CD4-positive, CD25-positive, alpha-beta regulatory T cell (primary cell): ENCODE data around the gene STIP1. TPM values are rescaled to one million over a fixed set of nuclear protein-coding genes. Genes with fewer than 3 reads are reported as not detected.

Source experiments
- ATAC-seq, 2 donors: fragments of 150-1000 bp; cut with Tn5 transposase; one replicate each; pipeline ENCODE4 v1.10.0; 2021; ENCODE audit warnings: low read depth in 2 of 2, moderate number of reproducible peaks in 2 of 2, moderate library complexity in 1 of 2
- DNase-seq, 3 donors: peaks; one replicate each; pipeline versions ENCODE4 v3.0.0 to v3.0.0-alpha.2; 2012 to 2022; ENCODE audit warnings: mixed read lengths in 1 of 3
- H3K27ac ChIP-seq: one replicate; pipeline ENCODE4 v1.7.0; 2013; ENCODE audit warnings: mild to moderate bottlenecking, low read length; ENCODE audit not compliant: insufficient read depth, poor library complexity, severe bottlenecking
- H3K27me3 ChIP-seq: one replicate; pipeline ENCODE4 v1.7.0; 2013; ENCODE audit warnings: low read length; ENCODE audit not compliant: control insufficient read depth, insufficient read depth
- H3K36me3 ChIP-seq: one replicate; pipeline ENCODE4 v1.7.0; 2013; ENCODE audit warnings: mild to moderate bottlenecking, low read length, moderate library complexity; ENCODE audit not compliant: control insufficient read depth, insufficient read depth
- H3K4me1 ChIP-seq: 2 replicates; pipeline ENCODE4 v1.7.0; 2013; ENCODE audit warnings: mild to moderate bottlenecking, low read length; ENCODE audit not compliant: insufficient read depth, control insufficient read depth, poor library complexity, severe bottlenecking
- H3K4me3 ChIP-seq: one replicate; pipeline ENCODE4 v1.7.0; 2013; ENCODE audit warnings: low read depth, mild to moderate bottlenecking, low read length, moderate library complexity
- H3K9me3 ChIP-seq, 2 experiments: 1 replicate in 1 of 2; 2 replicates in 1 of 2; pipeline ENCODE4 v1.7.0; 2013; ENCODE audit warnings: low read length in 2 of 2, mild to moderate bottlenecking in 1 of 2, moderate library complexity in 1 of 2; ENCODE audit not compliant: control insufficient read depth in 2 of 2
- H3K27ac Mint-ChIP-seq, 3 donors: one replicate each; pipeline ENCODE4 v1.8.0; 2020 to 2022; ENCODE audit warnings: mild to moderate bottlenecking in 3 of 3, mixed read lengths in 3 of 3, moderate library complexity in 2 of 3
- H3K27me3 Mint-ChIP-seq: one replicate; pipeline ENCODE4 v1.8.0; 2022; ENCODE audit warnings: mild to moderate bottlenecking, mixed read lengths
- H3K36me3 Mint-ChIP-seq: one replicate; pipeline ENCODE4 v1.8.0; 2020; ENCODE audit warnings: mixed read lengths
- H3K4me1 Mint-ChIP-seq, 4 donors: one replicate each; pipeline ENCODE4 v1.8.0; 2020 to 2022; ENCODE audit warnings: mixed read lengths in 4 of 4, mild to moderate bottlenecking in 1 of 4
- H3K4me3 Mint-ChIP-seq, 4 donors: one replicate each; pipeline ENCODE4 v1.8.0; 2020 to 2022; ENCODE audit warnings: mild to moderate bottlenecking in 4 of 4, mixed read lengths in 4 of 4, moderate library complexity in 3 of 4
- H3K9me3 Mint-ChIP-seq, 7 donors: one replicate each; pipeline ENCODE4 v1.8.0; 2020 to 2022; ENCODE audit warnings: mixed read lengths in 7 of 7, mild to moderate bottlenecking in 3 of 7, moderate library complexity in 2 of 7
- polyA plus RNA-seq, 4 donors: library from polyadenylated mRNA; unstranded; fragments of 300-500 nt; fragmentation: Illumina TruSeq; gene quantifications; one replicate each; pipeline ENCODE4 v1.2.3, GENCODE V29; 2021
- total RNA-seq: library from RNA; stranded (reverse); gene quantifications from one replicate; pipeline ENCODE4 v1.2.3, GENCODE V29; 2022

Gene STIP1
- total and polyA plus RNA-seq, 5 donors from 2014 or later, result 57.8 to 72.3 (median 64.1) TPM

- peak overlapping the region; percentile 86 for H3K27ac ChIP-seq
- Mint-ChIP-seq H3K4me3 (peak overlapping the region; percentile 89 to 98 (median 92)), H3K36me3 (no peaks in the 10 kb centered on the region), H3K27me3 (no peaks in the 10 kb centered on the region), H3K9me3 (no peaks in the 10 kb centered on the region), H3K4me1 (peaks cover 0 to 61% (median 36%) of the 10 kb centered on the region in 4 donors), H3K27ac (peak overlapping the region; percentile 53 to 87 (median 65))
- no peaks in the 10 kb centered on the region for H3K9me3 ChIP-seq
- no peaks in the 10 kb centered on the region for H3K36me3 ChIP-seq
- DNase-seq (no peak), ATAC-seq (no peak)
- no peaks in the 10 kb centered on the region for H3K27me3 ChIP-seq
- H3K4me3 ChIP-seq, result no peak overlapping the region
- H3K4me1 ChIP-seq, result peaks cover 60% of the 10 kb centered on the region
Measured at GRCh38 chr11:64229090-64229743, 43.2 kb downstream of the STIP1 start.

GRCh38 chr11:64229744-64230170 is 43.8 kb downstream of the STIP1 start:
- Mint-ChIP-seq H3K36me3 (no peaks in the 10 kb centered on the region), H3K9me3 (no peaks in the 10 kb centered on the region), H3K4me3 (peak overlapping the region; percentile 89 to 98 (median 92)), H3K27me3 (no peaks in the 10 kb centered on the region), H3K4me1 (peaks cover 0 to 61% (median 35%) of the 10 kb centered on the region in 4 donors), H3K27ac (peak overlapping the region; percentile 87 to 93 (median 91))
- peak overlapping the region; percentile 86 for H3K27ac ChIP-seq
- peak overlapping the region; percentile 42 for H3K4me3 ChIP-seq
- H3K36me3 ChIP-seq, result no peaks in the 10 kb centered on the region
- H3K9me3 ChIP-seq, result no peaks in the 10 kb centered on the region
- H3K27me3 ChIP-seq, result no peaks in the 10 kb centered on the region
- no peak for ATAC-seq
- peaks cover 58% of the 10 kb centered on the region for H3K4me1 ChIP-seq
- DNase-seq, result no peak

GRCh38 chr11:64230171-64230984 is 44.4 kb downstream of the STIP1 start, which contains the start of gene DNAJC4:
DNAJC4 (plus strand) TSS chr11:64230548; CDS start chr11:64230855, 307 bp downstream.
- H3K4me3 Mint-ChIP-seq, result peak within 1 kb of the TSS; percentile 89 to 98 (median 92)
- Histone ChIP-seq H3K9me3 (no peaks in the 10 kb centered on the region), H3K27ac (peak within 1 kb of the TSS; percentile 86), H3K4me1 (peaks cover 57% of the 10 kb centered on the region), H3K36me3 (no peaks in the 10 kb centered on the region), H3K27me3 (no peaks in the 10 kb centered on the region), H3K4me3 (peak within 1 kb of the TSS; percentile 42)
- ATAC-seq, result peak; percentile 53 to 61
- no peaks in the 10 kb centered on the region for H3K27me3 Mint-ChIP-seq
- H3K36me3 Mint-ChIP-seq, result no peaks in the 10 kb centered on the region
- peaks cover 0 to 60% (median 35%) of the 10 kb centered on the region in 4 donors for H3K4me1 Mint-ChIP-seq
- no peaks in the 10 kb centered on the region for H3K9me3 Mint-ChIP-seq
- peak within 1 kb of the TSS; percentile 87 to 93 (median 91) for H3K27ac Mint-ChIP-seq
- DNase-seq, result peak; percentile 88 to 93 (median 90)

DNA sequence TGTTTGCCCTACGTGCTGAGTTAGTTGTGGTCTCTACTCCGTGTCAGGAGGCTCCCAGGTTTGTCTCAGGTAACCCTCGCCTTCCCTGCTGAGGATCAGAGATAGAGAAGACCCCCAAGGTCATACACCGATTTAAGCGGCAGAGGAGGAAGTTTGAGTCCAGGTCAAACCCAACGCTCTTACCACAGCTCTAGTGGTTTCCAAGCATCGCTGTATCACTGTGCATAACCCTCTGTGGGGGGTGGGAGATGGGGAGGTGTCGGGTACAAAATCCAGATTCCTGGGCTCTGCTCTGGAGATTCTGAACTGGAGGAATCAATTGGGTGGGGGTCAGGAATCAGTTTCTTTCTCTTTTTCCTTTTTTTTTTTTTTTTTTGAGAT is 45.0 kb downstream of the STIP1 start:
- Histone ChIP-seq H3K4me3 (no peak overlapping the region), H3K27me3 (no peaks in the 10 kb centered on the region), H3K36me3 (no peaks in the 10 kb centered on the region), H3K27ac (peak overlapping the region; percentile 86), H3K4me1 (peaks cover 56% of the 10 kb centered on the region), H3K9me3 (no peaks in the 10 kb centered on the region)
- ATAC-seq (no peak), DNase-seq (no peak)
- Mint-ChIP-seq H3K4me1 (peaks cover 0 to 63% (median 37%) of the 10 kb centered on the region in 4 donors), H3K27ac (peak overlapping the region; percentile 87 to 93 (median 89)), H3K4me3 (peak overlapping the region; percentile 89 to 98 (median 92)), H3K36me3 (no peaks in the 10 kb centered on the region), H3K27me3 (no peaks in the 10 kb centered on the region), H3K9me3 (no peaks in the 10 kb centered on the region)

DNA sequence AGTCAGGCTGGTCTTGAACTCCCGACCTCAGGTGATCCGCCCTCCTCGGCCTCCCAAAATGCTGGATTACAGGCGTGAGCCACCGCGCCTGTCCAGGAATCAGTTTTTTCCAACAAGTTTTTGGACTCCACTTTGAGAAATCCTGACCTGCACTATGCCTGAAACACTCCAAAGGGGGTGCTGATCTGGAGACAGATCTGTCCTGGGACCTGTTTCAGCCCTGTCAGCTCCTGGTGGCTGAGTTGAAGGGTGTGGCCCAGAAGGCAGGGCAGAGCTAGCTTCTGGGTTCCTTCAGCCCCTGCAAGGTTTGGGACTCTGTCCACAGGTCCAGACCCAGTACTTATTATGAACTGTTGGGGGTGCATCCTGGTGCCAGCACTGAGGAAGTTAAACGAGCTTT is 45.6 kb downstream of the STIP1 start:
- Mint-ChIP-seq H3K27me3 (no peaks in the 10 kb centered on the region), H3K9me3 (no peaks in the 10 kb centered on the region), H3K27ac (peak overlapping the region; percentile 87 to 92 (median 88)), H3K4me1 (peaks cover 0 to 63% (median 37%) of the 10 kb centered on the region in 4 donors), H3K36me3 (no peaks in the 10 kb centered on the region), H3K4me3 (peak overlapping the region; percentile 89 to 95 (median 92))
- Histone ChIP-seq H3K27me3 (no peaks in the 10 kb centered on the region), H3K9me3 (no peaks in the 10 kb centered on the region), H3K27ac (peak overlapping the region; percentile 86), H3K4me1 (peaks cover 52% of the 10 kb centered on the region), H3K4me3 (no peak overlapping the region), H3K36me3 (no peaks in the 10 kb centered on the region)
- DNase-seq, result no peak
- ATAC-seq, result no peak

GRCh38 chr11:64232182-64232966 is 46.4 kb downstream of the STIP1 start:
- H3K36me3 Mint-ChIP-seq, result no peaks in the 10 kb centered on the region
- no peak for ATAC-seq

DNA sequence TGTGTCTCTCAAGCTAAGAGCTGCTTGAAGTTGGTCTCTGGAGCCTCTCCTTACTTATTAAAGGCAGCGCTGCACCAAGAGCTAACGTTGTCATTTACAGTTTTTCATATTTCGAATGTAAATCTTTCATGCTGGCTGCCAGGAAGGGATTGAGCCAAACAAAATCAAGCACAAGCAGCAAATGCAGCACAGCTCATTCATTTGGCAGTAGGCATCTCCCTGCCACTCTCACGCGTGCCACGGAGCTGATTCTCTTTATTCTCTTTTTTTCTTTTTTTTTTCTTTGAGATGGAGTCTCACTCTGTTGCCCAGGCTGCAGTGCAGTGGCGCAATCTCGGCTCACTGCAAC is 47.0 kb downstream of the STIP1 start:
- Mint-ChIP-seq H3K27ac (peak overlapping the region in 2 of 3 donors; percentile 71 to 88), H3K4me1 (peaks cover 0 to 54% (median 28%) of the 10 kb centered on the region in 4 donors)
- H3K9me3 ChIP-seq, result no peaks in the 10 kb centered on the region

More at GRCh38 chr11:64232182-64232966, 46.4 kb downstream of the STIP1 start:
- Mint-ChIP-seq H3K4me1 (peaks cover 0 to 58% (median 31%) of the 10 kb centered on the region in 4 donors), H3K9me3 (no peaks in the 10 kb centered on the region), H3K4me3 (peak overlapping the region; percentile 89 to 95 (median 92)), H3K27ac (peak overlapping the region; percentile 87 to 92 (median 88)), H3K27me3 (no peaks in the 10 kb centered on the region)
- H3K27me3 ChIP-seq, result no peaks in the 10 kb centered on the region
- H3K4me1 ChIP-seq, result peaks cover 43% of the 10 kb centered on the region
- H3K36me3 ChIP-seq, result no peaks in the 10 kb centered on the region
- no peak overlapping the region for H3K27ac ChIP-seq
- no peak overlapping the region for H3K4me3 ChIP-seq
- H3K9me3 ChIP-seq, result no peaks in the 10 kb centered on the region
- no peak for DNase-seq

More for the DNA sequence above, 47.0 kb downstream of the STIP1 start:
- H3K27me3 Mint-ChIP-seq, result no peaks in the 10 kb centered on the region
- no peaks in the 10 kb centered on the region for H3K36me3 ChIP-seq
- no peak overlapping the region for H3K4me3 ChIP-seq
- H3K27ac ChIP-seq, result no peak overlapping the region
- no peaks in the 10 kb centered on the region for H3K9me3 Mint-ChIP-seq
- H3K4me1 ChIP-seq, result peaks cover 41% of the 10 kb centered on the region
- DNase-seq, result no peak
- H3K4me3 Mint-ChIP-seq, result peak overlapping the region; percentile 85 to 95 (median 91)
- no peaks in the 10 kb centered on the region for H3K27me3 ChIP-seq
- H3K36me3 Mint-ChIP-seq, result no peaks in the 10 kb centered on the region
- no peak for ATAC-seq
